OCI-LY3 (cell line): ENCODE results near the gene CASZ1.

ENCODE experiments used
- H2AFZ ChIP-seq: fragments of 200-600, 300-600 bp; shearing (Covaris generic); 2 replicates; pipeline ENCODE4 v1.6.0; 2014; ENCODE audit warnings: antibody characterized with exemption, low read depth, low read length
- H3K27ac ChIP-seq: fragments of 200-600, 300-600 bp; sonication (generic); 2 replicates; pipeline ENCODE4 v1.5.1; 2014; ENCODE audit warnings: mild to moderate bottlenecking, low read length, moderate library complexity, mixed read lengths
- H3K27me3 ChIP-seq: fragments of 200-600, 300-600 bp; sonication (generic); 2 replicates; pipeline ENCODE4 v1.6.1; 2014; ENCODE audit warnings: low read depth, low read length, mixed read lengths
- H3K36me3 ChIP-seq: fragments of 200-600, 300-600 bp; sonication (generic); replicated peaks from 2 replicates; pipeline ENCODE3; 2014; ENCODE audit warnings: low read depth, low read length, mixed read lengths
- H3K4me1 ChIP-seq: fragments of 300-600, 200-600 bp; sonication (generic); 2 replicates; pipeline ENCODE4 v1.6.1; 2014; ENCODE audit warnings: low read length, mixed read lengths
- H3K4me2 ChIP-seq: fragments of 200-600, 300-600 bp; sonication (generic); 2 replicates; pipeline ENCODE4 v1.6.1; 2014; ENCODE audit warnings: low read length, mixed read lengths
- H3K4me3 ChIP-seq: fragments of 300-600, 200-600 bp; sonication (generic); 2 replicates; pipeline ENCODE4 v1.5.1; 2014; ENCODE audit warnings: antibody characterized with exemption, mild to moderate bottlenecking, low read length, moderate library complexity
- H3K79me2 ChIP-seq: fragments of 300-600, 200-600 bp; shearing (Covaris generic); 2 replicates; pipeline ENCODE4 v1.6.1; 2014; ENCODE audit warnings: mild to moderate bottlenecking, low read length, mixed read lengths
- H3K9ac ChIP-seq: fragments of 300-600, 200-600 bp; shearing (Covaris generic); 2 replicates; pipeline ENCODE4 v1.6.0; 2014; ENCODE audit warnings: mild to moderate bottlenecking, low read length, moderate library complexity
- H3K9me3 ChIP-seq: fragments of 200-600, 300-600 bp; shearing (Covaris generic); 2 replicates; pipeline ENCODE4 v1.6.1; 2014; ENCODE audit warnings: low read length, mixed read lengths; ENCODE audit not compliant: insufficient read depth
- H4K20me1 ChIP-seq: fragments of 200-600, 300-600 bp; sonication (generic); 2 replicates; pipeline ENCODE4 v1.6.1; 2016; ENCODE audit warnings: low read length, mixed read lengths; ENCODE audit not compliant: insufficient read depth
- EZH2phosphoT487 ChIP-seq: fragments of 200-600 bp; shearing (Covaris generic); IDR thresholded peaks from 2 replicates; pipeline ENCODE4 v1.6.1; 2018; ENCODE audit warnings: antibody characterized with exemption, mixed run types, low read depth
- TF ChIP-seq, protein P1 (sequence below): fragments of 200-600, 300-600 bp; sonication (generic); IDR thresholded peaks from 2 replicates; pipeline ENCODE4 v1.5.1; 2014; ENCODE audit warnings: antibody characterized with exemption, low read length, low read depth

CASZ1 gene

GRCh38 chr1:10635992-10636391 lies 160.5 kb downstream of the CASZ1 start:
- H3K4me1 ChIP-seq = no peaks in the 10 kb centered on the region
- no peak overlapping the region for H2AFZ ChIP-seq
- no peaks in the 10 kb centered on the region for H3K36me3 ChIP-seq
- no peak overlapping the region for H3K27ac ChIP-seq
- no peak overlapping the region for H3K9ac ChIP-seq
- TF ChIP-seq, protein P1, sequence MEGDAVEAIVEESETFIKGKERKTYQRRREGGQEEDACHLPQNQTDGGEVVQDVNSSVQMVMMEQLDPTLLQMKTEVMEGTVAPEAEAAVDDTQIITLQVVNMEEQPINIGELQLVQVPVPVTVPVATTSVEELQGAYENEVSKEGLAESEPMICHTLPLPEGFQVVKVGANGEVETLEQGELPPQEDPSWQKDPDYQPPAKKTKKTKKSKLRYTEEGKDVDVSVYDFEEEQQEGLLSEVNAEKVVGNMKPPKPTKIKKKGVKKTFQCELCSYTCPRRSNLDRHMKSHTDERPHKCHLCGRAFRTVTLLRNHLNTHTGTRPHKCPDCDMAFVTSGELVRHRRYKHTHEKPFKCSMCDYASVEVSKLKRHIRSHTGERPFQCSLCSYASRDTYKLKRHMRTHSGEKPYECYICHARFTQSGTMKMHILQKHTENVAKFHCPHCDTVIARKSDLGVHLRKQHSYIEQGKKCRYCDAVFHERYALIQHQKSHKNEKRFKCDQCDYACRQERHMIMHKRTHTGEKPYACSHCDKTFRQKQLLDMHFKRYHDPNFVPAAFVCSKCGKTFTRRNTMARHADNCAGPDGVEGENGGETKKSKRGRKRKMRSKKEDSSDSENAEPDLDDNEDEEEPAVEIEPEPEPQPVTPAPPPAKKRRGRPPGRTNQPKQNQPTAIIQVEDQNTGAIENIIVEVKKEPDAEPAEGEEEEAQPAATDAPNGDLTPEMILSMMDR = no peak
- TF ChIP-seq EZH2phosphoT487 = no peak
- no peaks in the 10 kb centered on the region for H4K20me1 ChIP-seq
- H3K27me3 ChIP-seq = no peaks in the 10 kb centered on the region
- H3K9me3 ChIP-seq = no peaks in the 10 kb centered on the region
- no peak overlapping the region for H3K4me3 ChIP-seq
- H3K4me2 ChIP-seq = no peak overlapping the region
- H3K79me2 ChIP-seq = no peaks in the 10 kb centered on the region

DNA sequence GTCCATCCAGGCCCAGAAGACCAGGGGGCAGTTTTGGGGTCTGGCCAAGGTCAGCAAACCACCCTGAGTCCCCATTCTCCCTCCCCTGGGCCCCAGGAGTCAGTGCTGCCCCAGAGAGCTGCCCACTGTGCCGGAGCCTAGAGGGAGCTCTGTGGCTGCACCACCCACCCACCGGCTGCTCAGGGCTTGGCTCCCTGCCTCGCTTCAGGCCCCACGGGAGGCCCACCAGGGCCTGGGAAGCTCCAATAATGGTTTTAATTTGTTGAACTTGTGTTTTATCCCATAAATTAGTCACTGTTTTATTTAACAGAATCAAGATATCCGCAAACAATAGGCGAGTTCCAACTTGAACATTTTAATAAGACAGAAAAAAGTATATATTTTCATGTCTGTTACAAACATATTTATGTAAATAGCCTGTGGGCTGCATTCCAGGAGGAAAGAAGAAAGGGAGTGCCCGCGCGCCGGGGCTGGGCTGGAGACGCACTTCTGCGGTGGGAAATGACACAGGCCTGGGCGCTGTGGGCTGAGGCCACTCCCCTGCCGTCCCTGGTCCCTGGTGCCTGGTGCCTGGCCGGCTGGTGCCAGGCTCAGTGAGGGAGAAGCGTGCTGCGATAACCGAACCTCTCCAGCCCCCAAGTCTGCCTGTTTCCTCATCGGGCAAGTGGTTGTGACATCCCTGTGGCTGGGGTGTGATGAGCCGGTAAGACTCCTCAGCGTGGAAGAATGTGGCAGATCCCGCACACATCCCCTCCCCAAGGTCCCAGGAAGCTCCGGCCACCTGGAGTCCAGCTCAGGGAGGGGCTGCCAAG lies 161.2 kb downstream of the CASZ1 start:
- Histone ChIP-seq H4K20me1 (no peaks in the 10 kb centered on the region), H3K27me3 (no peaks in the 10 kb centered on the region), H3K79me2 (no peaks in the 10 kb centered on the region), H3K4me2 (no peak overlapping the region), H3K27ac (no peak overlapping the region), H3K9me3 (no peaks in the 10 kb centered on the region), H3K4me1 (no peaks in the 10 kb centered on the region), H3K9ac (no peak overlapping the region), H3K4me3 (no peak overlapping the region), H3K36me3 (no peaks in the 10 kb centered on the region), H2AFZ (no peak overlapping the region)
- TF ChIP-seq, protein P1 = no peak
- no peak for TF ChIP-seq EZH2phosphoT487

- Histone ChIP-seq H3K27me3 (no peaks in the 10 kb centered on the region), H2AFZ (no peak overlapping the region), H3K9me3 (no peaks in the 10 kb centered on the region), H3K9ac (no peak overlapping the region), H3K4me3 (no peak overlapping the region), H3K36me3 (no peaks in the 10 kb centered on the region), H3K4me2 (no peak overlapping the region), H4K20me1 (no peaks in the 10 kb centered on the region), H3K4me1 (no peaks in the 10 kb centered on the region), H3K27ac (no peak overlapping the region), H3K79me2 (no peaks in the 10 kb centered on the region)
- TF ChIP-seq, protein P1 = no peak
- no peak for TF ChIP-seq EZH2phosphoT487
Observed at GRCh38 chr1:10634428-10635084, 161.9 kb downstream of the CASZ1 start.

DNA sequence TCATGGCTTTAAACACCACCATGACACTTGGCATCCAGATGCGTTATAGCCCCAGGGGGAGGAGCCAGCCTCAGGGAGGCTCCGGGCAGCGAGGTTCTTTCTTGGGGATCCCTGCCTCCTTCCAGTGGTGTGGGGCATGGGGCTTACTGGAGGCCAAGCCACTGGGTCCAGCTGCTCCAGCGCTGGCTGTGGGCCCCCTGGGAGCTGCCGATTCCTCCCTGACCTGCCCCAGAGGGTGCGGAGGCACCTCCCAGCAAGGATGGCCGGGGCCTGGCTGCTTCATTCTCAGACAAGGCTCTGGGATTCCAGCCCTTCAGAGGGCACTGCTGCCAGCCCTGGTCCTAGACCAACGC lies 162.4 kb downstream of the CASZ1 start:
- Histone ChIP-seq H3K4me3 (no peak overlapping the region), H3K27me3 (no peaks in the 10 kb centered on the region), H3K9me3 (no peaks in the 10 kb centered on the region), H3K4me1 (no peaks in the 10 kb centered on the region), H3K79me2 (no peaks in the 10 kb centered on the region), H4K20me1 (no peaks in the 10 kb centered on the region), H3K36me3 (no peaks in the 10 kb centered on the region), H3K27ac (no peak overlapping the region), H3K9ac (no peak overlapping the region), H3K4me2 (no peak overlapping the region), H2AFZ (no peak overlapping the region)
- TF ChIP-seq, protein P1 = no peak
- TF ChIP-seq EZH2phosphoT487 = no peak
